ENCODE data around the gene GATAD2A. TPM values are rescaled to one million over a fixed set of nuclear protein-coding genes. Genes with fewer than 3 reads are reported as not detected.
A peak's percentile ranks its signal among the peaks of the same experiment; 100 is the strongest.

GATAD2A gene
- total and polyA plus RNA-seq, 2 of the 13 experiments (the other 11 are each of a cell fraction or from before 2014, with no cell fraction given): 16.8 to 28.6 TPM

DNA sequence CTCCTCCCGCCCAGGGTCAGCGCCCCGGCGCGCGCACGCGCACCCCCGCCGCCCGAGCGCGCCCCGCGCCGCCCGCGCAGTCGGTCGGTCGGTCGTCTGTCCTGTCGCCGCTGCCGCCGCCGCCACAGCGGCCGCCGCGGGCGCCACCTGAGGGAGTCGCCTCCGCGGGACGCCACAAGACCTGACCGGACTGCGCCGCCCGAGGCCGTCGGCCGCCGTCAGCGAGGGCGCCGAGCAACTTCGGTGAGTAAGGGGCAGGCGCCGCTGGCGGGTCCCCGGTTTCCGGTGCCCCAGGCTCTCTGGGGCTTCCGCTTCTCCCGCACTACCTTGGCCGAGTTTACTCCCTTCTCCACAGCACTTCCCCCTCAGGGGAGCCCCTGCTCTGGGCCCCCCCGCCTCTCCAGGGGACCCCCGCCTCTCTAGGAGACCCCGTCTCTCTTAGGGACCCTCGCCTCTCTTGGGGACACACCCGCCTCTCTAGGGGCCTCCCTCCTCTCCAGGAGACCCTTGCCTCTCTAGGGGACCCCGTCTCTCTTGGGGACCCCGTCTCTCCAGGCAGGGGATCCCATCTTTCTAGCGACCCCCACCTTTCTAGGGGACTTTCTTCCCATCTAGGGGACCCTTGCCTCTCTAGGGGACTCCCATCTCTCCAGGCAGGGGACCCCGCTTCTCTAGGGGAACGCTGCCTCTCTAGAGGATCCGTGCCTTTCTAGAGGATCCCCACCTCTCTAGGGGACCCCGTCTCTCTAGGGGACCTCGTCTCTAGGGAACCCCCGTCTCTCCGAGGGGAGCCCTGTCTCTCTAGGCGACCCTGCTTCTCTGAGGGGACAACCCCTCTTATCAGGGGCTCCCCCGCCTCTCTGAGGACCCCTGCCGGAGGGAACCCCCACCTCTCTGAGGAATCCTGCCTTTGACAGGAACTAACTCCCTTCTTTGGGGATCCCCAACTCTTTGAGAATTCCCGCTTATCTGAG, 19.3 kb upstream of the GATAD2A start (continued):
- TF ChIP-seq, protein P1, sequence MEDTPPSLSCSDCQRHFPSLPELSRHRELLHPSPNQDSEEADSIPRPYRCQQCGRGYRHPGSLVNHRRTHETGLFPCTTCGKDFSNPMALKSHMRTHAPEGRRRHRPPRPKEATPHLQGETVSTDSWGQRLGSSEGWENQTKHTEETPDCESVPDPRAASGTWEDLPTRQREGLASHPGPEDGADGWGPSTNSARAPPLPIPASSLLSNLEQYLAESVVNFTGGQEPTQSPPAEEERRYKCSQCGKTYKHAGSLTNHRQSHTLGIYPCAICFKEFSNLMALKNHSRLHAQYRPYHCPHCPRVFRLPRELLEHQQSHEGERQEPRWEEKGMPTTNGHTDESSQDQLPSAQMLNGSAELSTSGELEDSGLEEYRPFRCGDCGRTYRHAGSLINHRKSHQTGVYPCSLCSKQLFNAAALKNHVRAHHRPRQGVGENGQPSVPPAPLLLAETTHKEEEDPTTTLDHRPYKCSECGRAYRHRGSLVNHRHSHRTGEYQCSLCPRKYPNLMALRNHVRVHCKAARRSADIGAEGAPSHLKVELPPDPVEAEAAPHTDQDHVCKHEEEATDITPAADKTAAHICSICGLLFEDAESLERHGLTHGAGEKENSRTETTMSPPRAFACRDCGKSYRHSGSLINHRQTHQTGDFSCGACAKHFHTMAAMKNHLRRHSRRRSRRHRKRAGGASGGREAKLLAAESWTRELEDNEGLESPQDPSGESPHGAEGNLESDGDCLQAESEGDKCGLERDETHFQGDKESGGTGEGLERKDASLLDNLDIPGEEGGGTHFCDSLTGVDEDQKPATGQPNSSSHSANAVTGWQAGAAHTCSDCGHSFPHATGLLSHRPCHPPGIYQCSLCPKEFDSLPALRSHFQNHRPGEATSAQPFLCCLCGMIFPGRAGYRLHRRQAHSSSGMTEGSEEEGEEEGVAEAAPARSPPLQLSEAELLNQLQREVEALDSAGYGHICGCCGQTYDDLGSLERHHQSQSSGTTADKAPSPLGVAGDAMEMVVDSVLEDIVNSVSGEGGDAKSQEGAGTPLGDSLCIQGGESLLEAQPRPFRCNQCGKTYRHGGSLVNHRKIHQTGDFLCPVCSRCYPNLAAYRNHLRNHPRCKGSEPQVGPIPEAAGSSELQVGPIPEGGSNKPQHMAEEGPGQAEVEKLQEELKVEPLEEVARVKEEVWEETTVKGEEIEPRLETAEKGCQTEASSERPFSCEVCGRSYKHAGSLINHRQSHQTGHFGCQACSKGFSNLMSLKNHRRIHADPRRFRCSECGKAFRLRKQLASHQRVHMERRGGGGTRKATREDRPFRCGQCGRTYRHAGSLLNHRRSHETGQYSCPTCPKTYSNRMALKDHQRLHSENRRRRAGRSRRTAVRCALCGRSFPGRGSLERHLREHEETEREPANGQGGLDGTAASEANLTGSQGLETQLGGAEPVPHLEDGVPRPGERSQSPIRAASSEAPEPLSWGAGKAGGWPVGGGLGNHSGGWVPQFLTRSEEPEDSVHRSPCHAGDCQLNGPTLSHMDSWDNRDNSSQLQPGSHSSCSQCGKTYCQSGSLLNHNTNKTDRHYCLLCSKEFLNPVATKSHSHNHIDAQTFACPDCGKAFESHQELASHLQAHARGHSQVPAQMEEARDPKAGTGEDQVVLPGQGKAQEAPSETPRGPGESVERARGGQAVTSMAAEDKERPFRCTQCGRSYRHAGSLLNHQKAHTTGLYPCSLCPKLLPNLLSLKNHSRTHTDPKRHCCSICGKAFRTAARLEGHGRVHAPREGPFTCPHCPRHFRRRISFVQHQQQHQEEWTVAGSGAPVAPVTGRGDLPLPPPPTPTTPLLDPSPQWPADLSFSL (CRISPR knock-in tag; IDR thresholded peaks at IDR 0.05): no peak
- TF ChIP-seq ZNF546 (CRISPR knock-in tag; conservative IDR thresholded peaks at IDR 0.05) (no peak), ZNF724P (CRISPR knock-in tag; IDR thresholded peaks at IDR 0.05; ENCODE audit: borderline replicate concordance) (no peak), ZNF709 (CRISPR knock-in tag; IDR thresholded peaks at IDR 0.05) (no peak), ESRRA (CRISPR knock-in tag; IDR thresholded peaks at IDR 0.05; ENCODE audit: low read depth) (no peak), ZIK1 (CRISPR knock-in tag; IDR thresholded peaks at IDR 0.05; ENCODE audit: borderline replicate concordance, low read depth) (no peak), POLR2G (IDR thresholded peaks at IDR 0.05; ENCODE audit: low read depth, low read length) (peak; percentile 63), MEIS2 (CRISPR knock-in tag; IDR thresholded peaks at IDR 0.05) (no peak), MED13 (CRISPR knock-in tag; IDR thresholded peaks at IDR 0.05) (no peak), PHF8 (CRISPR knock-in tag; IDR thresholded peaks at IDR 0.05) (peak; percentile 13; the same call in 1 of the 2 replicates), ZNF207 (IDR thresholded peaks at IDR 0.05; ENCODE audit: borderline replicate concordance) (no peak)
- TF ChIP-seq, protein P2, sequence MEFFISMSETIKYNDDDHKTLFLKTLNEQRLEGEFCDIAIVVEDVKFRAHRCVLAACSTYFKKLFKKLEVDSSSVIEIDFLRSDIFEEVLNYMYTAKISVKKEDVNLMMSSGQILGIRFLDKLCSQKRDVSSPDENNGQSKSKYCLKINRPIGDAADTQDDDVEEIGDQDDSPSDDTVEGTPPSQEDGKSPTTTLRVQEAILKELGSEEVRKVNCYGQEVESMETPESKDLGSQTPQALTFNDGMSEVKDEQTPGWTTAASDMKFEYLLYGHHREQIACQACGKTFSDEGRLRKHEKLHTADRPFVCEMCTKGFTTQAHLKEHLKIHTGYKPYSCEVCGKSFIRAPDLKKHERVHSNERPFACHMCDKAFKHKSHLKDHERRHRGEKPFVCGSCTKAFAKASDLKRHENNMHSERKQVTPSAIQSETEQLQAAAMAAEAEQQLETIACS (CRISPR knock-in tag; IDR thresholded peaks at IDR 0.05): peak; percentile 65; the same call in 1 of the 2 replicates
- TF ChIP-seq, protein P3, sequence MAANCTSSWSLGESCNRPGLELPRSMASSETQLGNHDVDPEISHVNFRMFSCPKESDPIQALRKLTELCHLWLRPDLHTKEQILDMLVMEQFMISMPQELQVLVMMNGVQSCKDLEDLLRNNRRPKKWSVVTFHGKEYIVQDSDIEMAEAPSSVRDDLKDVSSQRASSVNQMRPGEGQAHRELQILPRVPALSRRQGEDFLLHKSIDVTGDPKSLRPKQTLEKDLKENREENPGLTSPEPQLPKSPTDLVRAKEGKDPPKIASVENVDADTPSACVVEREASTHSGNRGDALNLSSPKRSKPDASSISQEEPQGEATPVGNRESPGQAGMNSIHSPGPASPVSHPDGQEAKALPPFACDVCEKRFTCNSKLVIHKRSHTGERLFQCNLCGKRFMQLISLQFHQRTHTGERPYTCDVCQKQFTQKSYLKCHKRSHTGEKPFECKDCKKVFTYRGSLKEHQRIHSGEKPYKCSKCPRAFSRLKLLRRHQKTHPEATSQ (CRISPR knock-in tag; IDR thresholded peaks at IDR 0.05; ENCODE audit: borderline replicate concordance): no peak
- TF ChIP-seq, protein P4, sequence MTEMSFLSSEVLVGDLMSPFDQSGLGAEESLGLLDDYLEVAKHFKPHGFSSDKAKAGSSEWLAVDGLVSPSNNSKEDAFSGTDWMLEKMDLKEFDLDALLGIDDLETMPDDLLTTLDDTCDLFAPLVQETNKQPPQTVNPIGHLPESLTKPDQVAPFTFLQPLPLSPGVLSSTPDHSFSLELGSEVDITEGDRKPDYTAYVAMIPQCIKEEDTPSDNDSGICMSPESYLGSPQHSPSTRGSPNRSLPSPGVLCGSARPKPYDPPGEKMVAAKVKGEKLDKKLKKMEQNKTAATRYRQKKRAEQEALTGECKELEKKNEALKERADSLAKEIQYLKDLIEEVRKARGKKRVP (CRISPR knock-in tag; IDR thresholded peaks at IDR 0.05): no peak
- TF ChIP-seq, protein P5, sequence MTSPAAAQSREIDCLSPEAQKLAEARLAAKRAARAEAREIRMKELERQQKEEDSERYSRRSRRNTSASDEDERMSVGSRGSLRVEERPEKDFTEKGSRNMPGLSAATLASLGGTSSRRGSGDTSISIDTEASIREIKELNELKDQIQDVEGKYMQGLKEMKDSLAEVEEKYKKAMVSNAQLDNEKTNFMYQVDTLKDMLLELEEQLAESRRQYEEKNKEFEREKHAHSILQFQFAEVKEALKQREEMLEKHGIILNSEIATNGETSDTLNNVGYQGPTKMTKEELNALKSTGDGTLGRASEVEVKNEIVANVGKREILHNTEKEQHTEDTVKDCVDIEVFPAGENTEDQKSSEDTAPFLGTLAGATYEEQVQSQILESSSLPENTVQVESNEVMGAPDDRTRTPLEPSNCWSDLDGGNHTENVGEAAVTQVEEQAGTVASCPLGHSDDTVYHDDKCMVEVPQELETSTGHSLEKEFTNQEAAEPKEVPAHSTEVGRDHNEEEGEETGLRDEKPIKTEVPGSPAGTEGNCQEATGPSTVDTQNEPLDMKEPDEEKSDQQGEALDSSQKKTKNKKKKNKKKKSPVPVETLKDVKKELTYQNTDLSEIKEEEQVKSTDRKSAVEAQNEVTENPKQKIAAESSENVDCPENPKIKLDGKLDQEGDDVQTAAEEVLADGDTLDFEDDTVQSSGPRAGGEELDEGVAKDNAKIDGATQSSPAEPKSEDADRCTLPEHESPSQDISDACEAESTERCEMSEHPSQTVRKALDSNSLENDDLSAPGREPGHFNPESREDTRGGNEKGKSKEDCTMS (CRISPR knock-in tag; conservative IDR thresholded peaks at IDR 0.05): no peak
